Brain microvascular endothelial cell (primary cell): ENCODE results near the gene MOCS1.

Experiments used
- DNase-seq: peaks from one replicate; pipeline ENCODE4 v3.0.0-alpha.2; 2020
- H3K27ac ChIP-seq: fragments of 250-450 bp; sonication (Bioruptor Pico); 2 replicates; pipeline ENCODE4 v1.5.1; 2020; ENCODE audit warnings: mild to moderate bottlenecking, moderate library complexity
- H3K27me3 ChIP-seq: fragments of 250-450 bp; sonication (Bioruptor Pico); replicated peaks from 2 replicates; pipeline ENCODE4 v1.5.1; 2020; ENCODE audit warnings: mild to moderate bottlenecking
- H3K36me3 ChIP-seq: fragments of 250-450 bp; sonication (Bioruptor Pico); replicated peaks from 2 replicates; pipeline ENCODE4 v1.5.1; 2020; ENCODE audit warnings: mild to moderate bottlenecking
- H3K4me3 ChIP-seq: 2 replicates; pipeline ENCODE4 v1.5.1; 2011; ENCODE audit warnings: low read depth, mild to moderate bottlenecking, control low read depth, low read length, moderate library complexity
- CTCF ChIP-seq: IDR thresholded peaks from 2 replicates; pipeline ENCODE4 v1.5.1; 2011; ENCODE audit warnings: low read depth, mild to moderate bottlenecking, moderate library complexity, low read length, control low read depth, inconsistent platforms; ENCODE audit errors: missing control alignments
- in situ Hi-C: cut with HindIII; loops from 2 replicates; pipeline ENCODE4 v1.10.0; 2017; ENCODE audit warnings: low sequenced_read_pairs, low pct_ligation_motif_present

MOCS1 gene

GRCh38 chr6:39934131-39934757 lies at the start of gene MOCS1:
TSS of gene MOCS1 (minus strand) at chr6:39934462. CDS start at chr6:39934417, 45 bp downstream.
- peak; percentile 40 for DNase-seq
- Histone ChIP-seq H3K4me3 (peak within 1 kb of the TSS; percentile 74), H3K27me3 (no peaks in the 10 kb centered on the region), H3K36me3 (no peaks in the 10 kb centered on the region), H3K27ac (no peak within 1 kb of the TSS)
- no peak for TF ChIP-seq CTCF
- in situ Hi-C loops, result no loop called here

- in situ Hi-C loops, result no loop called here
Measured at GRCh38 chr6:39984051-39984450, 49.8 kb upstream of the MOCS1 start.

GRCh38 chr6:39983193-39983592 lies 48.9 kb upstream of the MOCS1 start:
- H3K4me3 ChIP-seq, result no peak overlapping the region
- no peak for TF ChIP-seq CTCF
- DNase-seq, result no peak
- in situ Hi-C loops, result no loop called here
- peaks cover 2% of the 10 kb centered on the region for H3K27me3 ChIP-seq
- no peaks in the 10 kb centered on the region for H3K36me3 ChIP-seq
- no peak overlapping the region for H3K27ac ChIP-seq

More at GRCh38 chr6:39984051-39984450, 49.8 kb upstream of the MOCS1 start:
- DNase-seq, result no peak
- no peak for TF ChIP-seq CTCF
- Histone ChIP-seq H3K36me3 (no peaks in the 10 kb centered on the region), H3K27me3 (peaks cover 2% of the 10 kb centered on the region), H3K27ac (no peak overlapping the region), H3K4me3 (no peak overlapping the region)

- no peak for DNase-seq
- no peak for TF ChIP-seq CTCF
- Histone ChIP-seq H3K4me3 (no peak overlapping the region), H3K27ac (no peak overlapping the region), H3K36me3 (no peaks in the 10 kb centered on the region), H3K27me3 (peaks cover 2% of the 10 kb centered on the region)
- in situ Hi-C loops, result no loop called here
Measured at GRCh38 chr6:39982720-39983119, 48.5 kb upstream of the MOCS1 start.

GRCh38 chr6:39980839-39981580 lies 46.7 kb upstream of the MOCS1 start:
- no peaks in the 10 kb centered on the region for H3K36me3 ChIP-seq
- H3K27ac ChIP-seq, result no peak overlapping the region
- DNase-seq, result peak; percentile 51
- in situ Hi-C loops, result no loop called here
- H3K4me3 ChIP-seq, result no peak overlapping the region
- TF ChIP-seq CTCF, result peak; percentile 70
- peaks cover 2% of the 10 kb centered on the region for H3K27me3 ChIP-seq
